ENCODE results near the gene GZF1.

- no peak for TF ChIP-seq POLR2A (IDR thresholded peaks at IDR 0.05)
- TF ChIP-seq, protein P1, sequence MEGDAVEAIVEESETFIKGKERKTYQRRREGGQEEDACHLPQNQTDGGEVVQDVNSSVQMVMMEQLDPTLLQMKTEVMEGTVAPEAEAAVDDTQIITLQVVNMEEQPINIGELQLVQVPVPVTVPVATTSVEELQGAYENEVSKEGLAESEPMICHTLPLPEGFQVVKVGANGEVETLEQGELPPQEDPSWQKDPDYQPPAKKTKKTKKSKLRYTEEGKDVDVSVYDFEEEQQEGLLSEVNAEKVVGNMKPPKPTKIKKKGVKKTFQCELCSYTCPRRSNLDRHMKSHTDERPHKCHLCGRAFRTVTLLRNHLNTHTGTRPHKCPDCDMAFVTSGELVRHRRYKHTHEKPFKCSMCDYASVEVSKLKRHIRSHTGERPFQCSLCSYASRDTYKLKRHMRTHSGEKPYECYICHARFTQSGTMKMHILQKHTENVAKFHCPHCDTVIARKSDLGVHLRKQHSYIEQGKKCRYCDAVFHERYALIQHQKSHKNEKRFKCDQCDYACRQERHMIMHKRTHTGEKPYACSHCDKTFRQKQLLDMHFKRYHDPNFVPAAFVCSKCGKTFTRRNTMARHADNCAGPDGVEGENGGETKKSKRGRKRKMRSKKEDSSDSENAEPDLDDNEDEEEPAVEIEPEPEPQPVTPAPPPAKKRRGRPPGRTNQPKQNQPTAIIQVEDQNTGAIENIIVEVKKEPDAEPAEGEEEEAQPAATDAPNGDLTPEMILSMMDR (IDR thresholded peaks at IDR 0.05), result no peak
Observed at GRCh38 chr20:23347791-23348190, 14.2 kb upstream of the GZF1 start.

Data from adrenal gland (tissue), 5 donors.